Endothelial cell of umbilical vein (primary cell): ENCODE results near the gene NPLOC4. TPM values are rescaled to one million over a fixed set of nuclear protein-coding genes. Genes with fewer than 3 reads are reported as not detected.

Experiments used
- BruUV-seq: library from RNA; stranded (reverse); fragments of 400-500 nt; replicated peaks from 2 replicates; lab custom pipeline; 2021; lab: Mats Ljungman, UMichigan
- CTCF ChIA-PET: fragments of 300-600, 350-600 bp; sonication (Branson Sonifier 250); formaldehyde crosslinking; loops from one replicate; lab custom pipeline; 2021; ENCODE audit warnings: antibody characterized with exemption, inconsistent platforms; lab: Charles Lee
- POLR2A ChIA-PET: fragments of 300-600, 350-600 bp; sonication (Branson Sonifier 250); formaldehyde crosslinking; loops from one replicate; lab custom pipeline; 2021; ENCODE audit warnings: antibody characterized with exemption, inconsistent platforms; lab: Charles Lee
- DNase-seq: peaks from one replicate; pipeline ENCODE4 v3.0.0-alpha.2; 2011; ENCODE audit warnings: low read depth, low spot score
- FAIRE-seq: peaks from 2 replicates; lab custom pipeline; 2011; peaks lifted over from hg19 to GRCh38; lab: Jason Lieb, UNC
- H2AFZ ChIP-seq: 2 replicates; pipeline ENCODE4 v1.6.0; 2012; ENCODE audit warnings: low read depth, low read length, control low read depth, inconsistent platforms
- H3K27ac ChIP-seq: 2 replicates; pipeline ENCODE4 v1.5.1; 2011; ENCODE audit warnings: low read depth, mild to moderate bottlenecking, control low read depth, low read length, moderate library complexity; ENCODE audit not compliant: insufficient read depth
- H3K27me3 ChIP-seq, 2 experiments: 2 replicates each; pipeline versions ENCODE4 v1.6.0 to v1.6.1; 2011; ENCODE audit warnings: low read length in 2 of 2, mixed read lengths in 1 of 2; ENCODE audit not compliant: control insufficient read depth in 2 of 2, insufficient read depth in 2 of 2
- H3K36me3 ChIP-seq, 2 experiments: 2 replicates in 1 of 2; 3 replicates in 1 of 2; pipeline ENCODE4 v1.5.1; 2011; ENCODE audit warnings: low read length in 2 of 2, mild to moderate bottlenecking in 1 of 2, moderate library complexity in 1 of 2; ENCODE audit not compliant: control insufficient read depth in 2 of 2, insufficient read depth in 2 of 2; ENCODE audit errors: extremely low read depth in 1 of 2
- H3K4me1 ChIP-seq: 3 replicates; pipeline ENCODE4 v1.5.1; 2011; ENCODE audit warnings: mild to moderate bottlenecking, low read length; ENCODE audit not compliant: control insufficient read depth, insufficient read depth; ENCODE audit errors: extremely low read depth
- H3K4me2 ChIP-seq: 2 replicates; pipeline ENCODE4 v1.6.1; 2011; ENCODE audit warnings: low read length, control low read depth, mixed read lengths; ENCODE audit not compliant: insufficient read depth
- H3K4me3 ChIP-seq, 3 experiments: fragments of 200-600 bp in 1 of 3; sonication (generic), shearing (Covaris generic) in 1 of 3; replicated peaks in 1 of 3; 2 replicates each; pipeline ENCODE4 v1.5.1; 2011 to 2016; ENCODE audit warnings: control low read depth in 3 of 3, low read length in 3 of 3, mild to moderate bottlenecking in 2 of 3, inconsistent platforms in 1 of 3, low read depth in 1 of 3, moderate library complexity in 1 of 3; ENCODE audit not compliant: insufficient read depth in 1 of 3
- H3K79me2 ChIP-seq: 2 replicates; pipeline ENCODE4 v1.6.0; 2012; ENCODE audit warnings: low read length, inconsistent platforms; ENCODE audit not compliant: control insufficient read depth, insufficient read depth
- H3K9ac ChIP-seq: replicated peaks from 2 replicates; pipeline ENCODE3; 2011; ENCODE audit warnings: low read length, control low read depth; ENCODE audit not compliant: insufficient read depth; ENCODE audit errors: extremely low read depth
- H3K9me1 ChIP-seq: replicated peaks from 3 replicates; pipeline ENCODE4 v1.6.0; 2011; ENCODE audit warnings: mild to moderate bottlenecking, low read length; ENCODE audit not compliant: control insufficient read depth, insufficient read depth; ENCODE audit errors: extremely low read depth
- H3K9me3 ChIP-seq: replicated peaks from 2 replicates; pipeline ENCODE4 v1.5.1; 2012; ENCODE audit warnings: low read length, inconsistent platforms; ENCODE audit not compliant: control insufficient read depth, insufficient read depth
- H4K20me1 ChIP-seq: replicated peaks from 2 replicates; pipeline ENCODE3; 2011; ENCODE audit warnings: mild to moderate bottlenecking, low read length; ENCODE audit not compliant: control insufficient read depth, insufficient read depth; ENCODE audit errors: extremely low read depth
- CTCF ChIP-seq, 2 donors: IDR thresholded peaks; 1 replicate in 1 of 2; 2 replicates in 1 of 2; pipeline ENCODE4 v1.5.1; 2011; ENCODE audit warnings: low read length in 2 of 2, mild to moderate bottlenecking in 2 of 2, moderate library complexity in 2 of 2, control low read depth in 1 of 2, inconsistent platforms in 1 of 2, low read depth in 1 of 2; ENCODE audit not compliant: insufficient read depth in 1 of 2; ENCODE audit errors: extremely low read depth in 1 of 2
- EZH2 ChIP-seq: IDR thresholded peaks from 2 replicates; pipeline ENCODE4 v1.6.1; 2012; ENCODE audit warnings: borderline replicate concordance, low read depth, mild to moderate bottlenecking, moderate library complexity, low read length, inconsistent platforms; ENCODE audit not compliant: severe bottlenecking
- FOS ChIP-seq: IDR thresholded peaks from 2 replicates; pipeline ENCODE4 v1.6.1; 2011; ENCODE audit warnings: mild to moderate bottlenecking, low read length, moderate library complexity, borderline replicate concordance; ENCODE audit not compliant: insufficient read depth
- GATA2 ChIP-seq: IDR thresholded peaks from 2 replicates; pipeline ENCODE4 v1.7.0; 2011; ENCODE audit warnings: low read depth, mild to moderate bottlenecking, moderate library complexity, mixed read lengths, low read length; ENCODE audit not compliant: insufficient read length, insufficient read depth
- JUN ChIP-seq: IDR thresholded peaks from 2 replicates; pipeline ENCODE4 v1.6.1; 2011; ENCODE audit warnings: borderline replicate concordance, low read depth; ENCODE audit not compliant: insufficient read length, insufficient read depth
- MAX ChIP-seq: IDR thresholded peaks from 2 replicates; pipeline ENCODE4 v1.6.1; 2011; ENCODE audit not compliant: insufficient read depth, insufficient read length
- MYC ChIP-seq: IDR thresholded peaks from one replicate; pipeline ENCODE4 v1.6.1; 2011; ENCODE audit warnings: mild to moderate bottlenecking, low read depth, low read length
- POLR2A ChIP-seq: IDR thresholded peaks from 2 replicates; pipeline ENCODE4 v1.6.1; 2012; ENCODE audit warnings: low read depth, mild to moderate bottlenecking, control low read depth, low read length
- POLR2AphosphoS5 ChIP-seq: IDR thresholded peaks from 2 replicates; pipeline ENCODE4 v1.6.1; 2012; ENCODE audit warnings: low read depth, mild to moderate bottlenecking, control low read depth, low read length, moderate library complexity; ENCODE audit not compliant: insufficient read depth
- dilution Hi-C: fragments of 300-500 bp; cut with MboI; formaldehyde crosslinking; loops from one replicate; pipeline ENCODE4 v1.15.0; 2019; ENCODE audit warnings: low sequenced_read_pairs; ENCODE audit not compliant: extremely low pct_ligation_motif_present
- intact Hi-C: fragments of 100-400 bp; cut with micrococcal nuclease; formaldehyde crosslinking; loops from one replicate; pipeline ENCODE4 v1.10.0; 2022
- polyA plus RNA-seq, 4 experiments: library from polyadenylated mRNA; depleted of rRNA in 3 of 4; stranded (reverse) in 3 of 4; unstranded in 1 of 4; fragments of >200 nt; gene quantifications; 2 replicates each; pipeline versions ENCODE4 v1.2.1 to v1.2.3, GENCODE V29; 2011 to 2012; ENCODE audit warnings: missing spikeins in 1 of 4
- total RNA-seq: library from RNA; stranded (reverse); gene quantifications from 2 replicates; pipeline ENCODE4 v1.2.3, GENCODE V29; 2021

NPLOC4 gene
- total and polyA plus RNA-seq, 2 donors (not counting 3 experiments of a cell fraction or from before 2014, with no cell fraction given), result 150 to 175 TPM

GRCh38 chr17:81579298-81579697 lies 57.6 kb downstream of the NPLOC4 start:
- Histone ChIP-seq H3K9ac (no peak overlapping the region), H3K27me3 (no peaks in the 10 kb centered on the region), H3K9me3 (no peaks in the 10 kb centered on the region), H3K4me2 (no peak overlapping the region), H3K27ac (no peak overlapping the region), H3K4me3 (no peak overlapping the region), H4K20me1 (no peaks in the 10 kb centered on the region), H3K36me3 (peaks cover 12 to 24% of the 10 kb centered on the region in 2 experiments), H3K79me2 (peaks cover 43% of the 10 kb centered on the region), H3K9me1 (no peaks in the 10 kb centered on the region), H3K4me1 (peaks cover 44% of the 10 kb centered on the region), H2AFZ (no peak overlapping the region)
- CTCF ChIA-PET, result interaction anchor here (0.7 to 1.4 kb wide), 7 partner anchors 9 to 124 kb away, joined by 3 to 5 read pairs (median 3); partner anchors contain the start of gene MRPL12
- intact Hi-C loops (no loop called here), dilution Hi-C loops (no loop called here)
- DNase-seq, result no peak
- BruUV-seq, result no TSS peak
- POLR2A ChIA-PET, result interaction anchor here (0.6 to 1.4 kb wide), 3 partner anchors 12 to 184 kb away, joined by 3 to 4 read pairs (median 4); partner anchors contain the start of gene BAHCC1
- no peak for TF ChIP-seq POLR2A
- TF ChIP-seq GATA2, result no peak
- no peak for TF ChIP-seq CTCF (IDR thresholded peaks at IDR 0.05; ENCODE audit: extremely low read depth in 1 of 2, insufficient read depth in 1 of 2, low read depth in 1 of 2, low read length in 2 of 2)
- no peak for TF ChIP-seq MAX
- TF ChIP-seq MYC, result no peak
- TF ChIP-seq EZH2, result no peak
- no peak for TF ChIP-seq JUN
- TF ChIP-seq FOS, result no peak
- no peak for TF ChIP-seq POLR2AphosphoS5
- FAIRE-seq, result no peak
